ENCODE results near the gene CYP20A1. TPM values are rescaled to one million over a fixed set of nuclear protein-coding genes. Genes with fewer than 3 reads are reported as not detected.

Gene CYP20A1
- total and polyA plus RNA-seq, 7 experiments from 2014 or later: 21.6 to 43.3 (median 28.3) TPM

- Mint-ChIP-seq H3K27ac (no peak overlapping the region), H3K4me1 (peaks cover 0 to 18% (median 0%) of the 10 kb centered on the region in 7 donors), H3K27me3 (no peaks in the 10 kb centered on the region), H3K4me3 (no peak overlapping the region), H3K36me3 (peaks cover 8 to 30% (median 25%) of the 10 kb centered on the region in 5 donors), H3K9me3 (no peaks in the 10 kb centered on the region)
- intact Hi-C loops (cut with micrococcal nuclease): no loop called here
- Histone ChIP-seq H3K27me3 (ENCODE audit: control insufficient read depth in 2 of 2, insufficient read depth in 2 of 2, low read length in 2 of 2) (no peaks in the 10 kb centered on the region), H3K4me1 (ENCODE audit: control insufficient read depth in 2 of 2, insufficient read depth in 2 of 2, low read length in 2 of 2) (no peaks in the 10 kb centered on the region), H3K36me3 (ENCODE audit: control insufficient read depth in 2 of 3, insufficient read depth in 3 of 3, low read length in 3 of 3) (peaks cover 0 to 3% (median 0%) of the 10 kb centered on the region in 3 experiments), H3K27ac (ENCODE audit: low read depth, low read length) (no peak overlapping the region), H3K4me3 (ENCODE audit: low read length) (no peak overlapping the region), H3K9me3 (ENCODE audit: control insufficient read depth in 2 of 3, low read length in 3 of 3) (no peaks in the 10 kb centered on the region)
- ChIA-PET POLR2A (no interaction called here), CTCF (no interaction called here)
- DNase-seq: no peak
- no peak for ATAC-seq
These were observed 108.6 kb downstream of the CYP20A1 start for GRCh38 chr2:203347375-203347774.

DNA sequence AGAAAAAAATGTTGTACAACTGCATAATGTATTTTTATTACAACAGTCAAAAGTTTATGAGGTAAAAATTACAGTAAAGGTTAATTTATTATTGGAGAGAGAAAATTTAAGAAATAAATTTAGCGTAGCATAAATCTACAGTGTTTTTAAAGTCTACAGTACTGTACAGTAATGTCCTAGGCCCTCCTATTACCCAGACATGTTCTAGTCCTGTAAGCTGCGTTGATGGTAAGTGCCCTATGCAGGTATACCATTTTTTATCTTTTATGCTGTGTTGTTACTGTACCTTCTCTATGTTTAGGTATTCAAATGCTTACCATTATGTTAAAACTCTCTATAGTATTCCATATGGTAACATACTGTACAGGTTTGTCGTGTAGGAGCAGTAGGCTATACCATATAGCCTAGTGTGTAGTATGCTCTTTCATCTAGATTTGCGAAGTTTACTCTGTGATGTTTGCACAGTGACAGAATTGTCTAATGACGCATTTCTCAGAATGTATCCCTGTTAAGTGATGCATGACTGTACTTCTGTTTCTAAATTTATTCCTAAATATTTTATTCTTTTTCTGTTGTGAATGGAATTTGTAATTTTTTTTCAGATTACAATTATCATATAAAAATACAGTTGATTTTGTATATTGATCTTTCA, 113.9 kb downstream of the CYP20A1 start:
- Mint-ChIP-seq H3K4me1 (peaks cover 0 to 4% (median 0%) of the 10 kb centered on the region in 7 donors), H3K4me3 (no peak overlapping the region), H3K36me3 (peaks cover 0 to 24% (median 4%) of the 10 kb centered on the region in 5 donors), H3K27ac (no peak overlapping the region), H3K9me3 (no peaks in the 10 kb centered on the region), H3K27me3 (no peaks in the 10 kb centered on the region)
- peaks cover 0 to 2% of the 10 kb centered on the region in 2 donors for H3K4me1 ChIP-seq (ENCODE audit: control insufficient read depth in 2 of 2, insufficient read depth in 2 of 2, low read length in 2 of 2)
- no peak overlapping the region for H3K27ac ChIP-seq (ENCODE audit: low read depth, low read length)
- H3K9me3 ChIP-seq (ENCODE audit: control insufficient read depth in 2 of 3, low read length in 3 of 3): no peaks in the 10 kb centered on the region
- no peak overlapping the region for H3K4me3 ChIP-seq (ENCODE audit: low read length)
- intact Hi-C loops (cut with micrococcal nuclease): no loop called here
- POLR2A ChIA-PET: no interaction called here
- CTCF ChIA-PET: interaction anchor here (0.7 kb wide), 1 partner anchor 789 kb away, joined by 3 read pairs; no protein-coding TSS in a partner anchor
- DNase-seq (no peak), ATAC-seq (no peak)
- H3K27me3 ChIP-seq (ENCODE audit: control insufficient read depth in 2 of 2, insufficient read depth in 2 of 2, low read length in 2 of 2): no peaks in the 10 kb centered on the region
- no peaks in the 10 kb centered on the region for H3K36me3 ChIP-seq (ENCODE audit: control insufficient read depth in 2 of 3, insufficient read depth in 3 of 3, low read length in 3 of 3)

DNA sequence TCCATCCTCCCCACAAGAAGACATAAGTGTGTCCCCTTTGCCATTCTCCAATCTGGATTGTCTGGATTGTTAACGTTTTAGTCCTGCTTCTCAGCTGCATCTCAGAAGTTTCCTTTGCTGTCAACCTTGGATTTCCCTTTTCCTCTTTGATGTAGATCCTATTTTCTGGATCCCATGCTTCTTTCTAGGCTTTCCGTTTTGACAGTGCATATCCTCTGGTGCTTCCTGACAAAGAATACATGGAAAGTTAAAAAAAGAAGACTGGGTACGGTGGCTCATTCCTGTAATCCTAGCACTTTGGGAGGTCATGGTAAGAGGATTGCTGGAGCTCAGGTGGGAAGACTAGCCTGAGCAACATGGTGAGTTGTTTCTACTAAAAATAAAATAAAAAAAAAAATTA, 116.1 kb downstream of the CYP20A1 start:
- Histone ChIP-seq H3K27me3 (ENCODE audit: control insufficient read depth in 2 of 2, insufficient read depth in 2 of 2, low read length in 2 of 2) (no peaks in the 10 kb centered on the region), H3K9me3 (ENCODE audit: control insufficient read depth in 2 of 3, low read length in 3 of 3) (no peaks in the 10 kb centered on the region), H3K36me3 (ENCODE audit: control insufficient read depth in 2 of 3, insufficient read depth in 3 of 3, low read length in 3 of 3) (no peaks in the 10 kb centered on the region), H3K4me3 (ENCODE audit: low read length) (no peak overlapping the region), H3K27ac (ENCODE audit: low read depth, low read length) (no peak overlapping the region), H3K4me1 (ENCODE audit: control insufficient read depth in 2 of 2, insufficient read depth in 2 of 2, low read length in 2 of 2) (peaks cover 0 to 2% of the 10 kb centered on the region in 2 donors)
- Mint-ChIP-seq H3K4me1 (peaks cover 0 to 4% (median 2%) of the 10 kb centered on the region in 7 donors), H3K36me3 (peaks cover 4 to 34% (median 14%) of the 10 kb centered on the region in 5 donors), H3K27ac (no peak overlapping the region), H3K9me3 (peaks cover 0 to 4% (median 0%) of the 10 kb centered on the region in 11 donors), H3K4me3 (no peak overlapping the region), H3K27me3 (no peaks in the 10 kb centered on the region)
- intact Hi-C loops (cut with micrococcal nuclease): no loop called here
- ChIA-PET CTCF (no interaction called here), POLR2A (no interaction called here)
- DNase-seq: no peak
- ATAC-seq: no peak

Other genes starting within 250 kb of the CYP20A1 start
- gene NBEAL1, start 224.1 kb upstream of the CYP20A1 start, total RNA-seq: 10 to 100 TPM; 11.6 to 15.9 (median 12.6) TPM
- gene NBEAL1, start 224.1 kb upstream of the CYP20A1 start, polyA plus RNA-seq: 1 to 10 TPM; 6.2 to 9.2 TPM
- gene ABI2, start 89.4 kb downstream of the CYP20A1 start, total RNA-seq: 10 to 100 TPM; 19.5 to 41.5 (median 28.2) TPM
- 10 to 100 TPM; 18.7 to 33.3 TPM for gene ABI2, start 89.4 kb downstream of the CYP20A1 start, polyA plus RNA-seq

Data from naive thymus-derived CD4-positive, alpha-beta T cell (primary cell).